GM21786 (cell line): ENCODE data around the gene RNF208.
A peak's percentile ranks its signal among the peaks of the same experiment; 100 is the strongest.
"Not testable (repeated sequence)": the region's sequence is repeated elsewhere in the genome, so short reads cannot be mapped to it uniquely, and the experiment has no call there.

Experiments
- ATAC-seq: cut with Tn5 transposase; IDR thresholded peaks from one replicate; pipeline ENCODE4 v1.9.1; 2021; ENCODE audit not compliant: unreplicated experiment

Gene RNF208

DNA sequence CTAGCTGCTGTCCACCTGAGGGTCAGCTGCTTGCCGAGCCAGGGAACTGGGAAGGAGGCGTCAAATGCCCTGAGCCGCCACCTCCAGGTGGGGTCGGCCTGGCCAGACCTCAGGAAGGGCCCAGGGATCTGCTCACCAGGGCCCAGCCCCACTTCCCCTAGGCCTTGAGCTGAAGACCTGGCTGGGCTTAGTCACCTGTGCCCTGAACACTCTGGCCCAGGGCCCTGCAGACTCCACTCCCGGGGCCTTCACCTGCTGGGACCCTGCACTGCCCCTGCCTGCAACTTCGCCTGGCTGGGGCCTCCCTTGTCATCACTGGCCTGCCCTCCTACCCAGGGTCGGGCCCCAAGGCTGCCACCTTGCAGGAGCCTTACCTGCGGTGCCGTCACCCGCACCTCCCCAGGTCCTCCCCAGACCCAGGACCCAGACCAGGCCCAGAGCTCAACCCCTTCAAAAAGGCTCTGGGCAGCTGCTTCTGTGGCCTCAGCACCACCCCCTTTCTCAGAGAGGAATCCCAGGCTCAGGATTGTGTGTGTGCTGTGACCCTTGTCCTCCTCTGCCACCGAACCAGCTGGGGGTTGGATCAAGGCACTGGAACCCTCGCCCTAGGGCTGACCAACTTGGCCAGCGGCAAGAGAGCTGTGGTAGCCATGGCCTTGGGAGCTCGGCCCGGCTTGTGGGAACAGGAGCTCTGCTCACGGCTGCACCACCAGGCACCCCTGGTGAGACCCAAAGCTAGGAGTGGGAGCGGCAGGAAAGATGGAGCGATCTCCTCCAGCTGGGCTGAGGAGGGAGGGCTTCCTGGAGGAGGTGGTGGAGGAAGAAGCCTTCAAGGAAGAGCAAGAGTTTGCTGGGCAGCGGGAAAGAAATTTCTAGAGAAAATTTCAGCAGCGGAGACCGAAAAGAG, 31.9 kb upstream of the RNF208 start:
- ATAC-seq: no peak

DNA sequence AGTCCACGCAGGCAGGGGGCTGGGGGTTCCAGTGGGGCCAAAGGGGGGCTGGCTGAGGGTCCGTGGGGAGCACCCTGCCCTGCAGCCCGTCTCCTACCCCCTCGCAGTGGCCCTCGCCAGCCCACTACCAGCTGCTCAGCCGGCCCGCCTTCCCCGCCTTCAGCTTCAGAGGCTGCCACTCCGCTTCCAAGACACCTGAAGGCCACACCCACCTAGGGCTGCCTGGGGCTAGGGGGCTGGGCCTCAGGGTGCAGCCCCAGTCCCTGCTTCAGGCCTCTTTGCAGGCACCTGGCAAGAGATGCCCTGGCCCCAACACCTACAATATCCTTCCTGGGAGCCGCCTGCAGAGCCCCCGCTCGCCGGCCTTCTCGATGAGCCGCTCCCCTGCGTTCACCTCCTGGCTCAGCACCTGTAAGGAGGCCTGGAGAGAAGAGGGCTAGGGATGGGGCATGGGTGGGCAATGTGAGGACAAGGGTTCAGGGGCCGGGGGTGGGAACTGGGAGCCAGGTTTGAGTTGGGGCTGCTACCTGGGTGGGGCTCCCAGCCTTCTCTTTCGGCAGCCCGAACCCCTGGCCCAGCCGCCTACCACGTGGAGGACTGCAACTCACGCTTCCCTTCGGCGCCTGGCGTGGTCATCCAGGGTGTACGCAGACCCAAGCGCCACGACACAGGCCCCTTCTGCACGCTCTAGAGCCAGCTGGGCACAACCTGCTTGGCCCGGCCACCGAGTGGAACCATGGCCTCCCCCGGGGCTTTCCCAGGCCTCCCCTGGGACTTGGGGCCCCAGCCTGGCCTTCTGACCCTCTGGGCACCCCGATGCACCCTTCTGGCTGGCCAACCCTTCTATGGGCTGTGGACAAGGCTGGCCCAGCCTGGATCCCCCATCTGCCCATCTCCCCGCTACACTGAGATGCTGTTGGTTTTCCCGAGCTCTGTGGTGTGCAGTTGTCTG, 30.8 kb upstream of the RNF208 start:
- ATAC-seq: no peak

DNA sequence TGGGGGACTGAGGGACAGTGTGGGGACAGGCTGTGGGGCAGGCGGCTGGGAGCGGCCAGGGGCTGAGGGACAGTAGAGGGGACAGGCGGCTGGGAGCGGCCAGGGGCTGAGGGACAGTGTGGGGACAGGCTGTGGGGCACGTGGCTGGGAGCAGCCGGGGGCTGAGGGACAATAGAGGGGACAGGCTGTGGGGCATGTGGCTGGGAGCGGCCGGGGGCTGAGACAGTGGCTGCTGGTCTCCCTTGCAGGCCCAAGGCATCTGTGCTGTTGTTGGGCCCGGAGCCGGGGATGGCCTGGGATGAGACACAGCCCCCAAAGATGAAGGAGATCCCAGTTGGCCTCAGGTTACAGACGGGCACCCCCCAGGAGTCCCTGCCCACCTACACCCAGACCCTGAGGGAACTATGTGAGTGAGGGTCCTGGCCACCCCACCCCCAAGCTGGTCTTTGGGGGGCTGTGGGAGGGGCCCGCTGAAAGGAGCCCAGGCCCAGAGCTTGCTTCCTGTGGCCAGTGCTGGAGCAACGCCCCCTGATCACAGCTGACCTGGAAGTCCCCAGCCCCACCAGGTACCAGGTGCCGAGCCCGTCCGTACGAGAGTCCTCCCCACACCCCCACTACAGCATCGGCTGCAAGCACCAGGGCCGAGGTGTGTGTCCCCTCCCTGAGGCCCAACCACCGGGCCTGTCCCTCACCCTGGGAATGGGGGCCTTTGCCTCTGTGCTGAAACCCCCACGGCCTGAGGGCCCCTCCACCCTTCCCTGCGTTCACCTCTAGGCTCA, 29.6 kb upstream of the RNF208 start:
- ATAC-seq: no peak

DNA sequence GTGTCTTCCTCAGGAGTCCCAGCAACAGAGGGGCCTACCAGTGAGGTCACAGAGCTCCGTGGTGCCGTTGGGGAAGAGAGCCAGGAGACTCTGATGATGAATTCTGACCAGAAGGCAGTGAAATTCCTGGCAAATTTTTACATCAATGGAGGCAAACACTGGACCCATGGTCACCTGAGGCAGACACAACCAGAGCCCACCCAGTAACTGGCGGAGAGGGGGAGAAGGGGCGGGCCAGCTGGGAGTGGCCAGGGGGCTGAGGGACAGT, 29.1 kb upstream of the RNF208 start, which contains the start of gene STPG3:
Gene STPG3, plus strand, starts transcription at position 93 of the 268 bp plus-strand sequence. Its CDS starts 1 bp downstream, at position 94.
- ATAC-seq: no peak

DNA sequence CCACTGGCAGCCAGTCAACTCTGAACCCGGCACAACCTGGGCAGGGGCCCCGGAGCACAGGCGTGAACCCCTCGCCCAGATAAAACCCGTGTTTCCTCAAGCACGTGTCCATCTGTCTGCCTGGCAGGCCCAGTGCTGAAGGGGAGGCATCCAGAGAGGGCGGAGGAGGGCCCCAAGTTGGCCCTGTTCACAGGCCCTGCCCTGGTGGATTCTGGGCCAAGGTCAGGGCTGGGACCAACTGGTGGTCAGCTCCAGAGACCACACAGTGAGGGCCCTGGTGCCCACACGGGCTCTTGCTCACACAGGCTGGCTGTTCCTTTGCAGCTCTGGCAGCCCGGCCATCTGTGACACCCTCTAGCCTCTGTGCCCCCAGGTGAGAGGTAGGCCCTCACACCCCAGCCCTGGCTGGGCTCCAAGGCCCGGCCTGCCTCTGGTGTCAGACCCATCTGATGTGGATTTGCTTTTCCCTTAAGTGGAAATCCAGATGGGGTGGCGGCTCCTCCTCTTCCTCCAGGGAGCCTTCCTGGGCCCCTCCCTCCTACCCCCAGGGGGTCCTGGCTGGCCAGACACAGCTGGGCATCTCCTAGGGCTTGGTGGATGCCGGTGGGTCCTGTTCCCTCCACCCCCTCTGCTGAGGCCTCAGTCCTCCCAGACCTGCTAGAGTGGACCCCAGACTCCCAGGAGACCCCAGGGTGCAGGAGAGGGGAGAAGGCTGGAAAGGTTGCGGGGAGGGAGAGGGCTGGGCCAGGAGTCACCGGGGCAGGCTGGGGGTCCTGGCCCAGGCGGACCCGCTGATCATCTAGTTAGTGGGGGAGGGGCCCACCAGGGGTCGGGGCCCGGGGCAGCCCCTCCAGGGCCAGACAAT, 28.5 kb upstream of the RNF208 start:
- no peak for ATAC-seq

DNA sequence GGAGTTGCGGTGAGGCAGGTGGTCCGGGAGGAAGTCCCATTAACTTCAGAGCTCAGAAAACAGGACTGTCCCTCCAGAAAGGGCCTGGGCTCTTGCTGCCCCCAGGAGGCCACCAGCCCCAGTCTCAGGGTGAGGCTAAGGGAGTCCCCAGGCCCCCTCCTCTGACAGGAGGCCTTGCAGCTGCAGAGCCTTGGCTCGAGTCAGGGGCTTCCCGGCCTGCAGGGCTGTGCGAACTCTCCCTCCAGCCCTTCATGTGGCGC, 25.8 kb upstream of the RNF208 start:
- no peak for ATAC-seq

DNA sequence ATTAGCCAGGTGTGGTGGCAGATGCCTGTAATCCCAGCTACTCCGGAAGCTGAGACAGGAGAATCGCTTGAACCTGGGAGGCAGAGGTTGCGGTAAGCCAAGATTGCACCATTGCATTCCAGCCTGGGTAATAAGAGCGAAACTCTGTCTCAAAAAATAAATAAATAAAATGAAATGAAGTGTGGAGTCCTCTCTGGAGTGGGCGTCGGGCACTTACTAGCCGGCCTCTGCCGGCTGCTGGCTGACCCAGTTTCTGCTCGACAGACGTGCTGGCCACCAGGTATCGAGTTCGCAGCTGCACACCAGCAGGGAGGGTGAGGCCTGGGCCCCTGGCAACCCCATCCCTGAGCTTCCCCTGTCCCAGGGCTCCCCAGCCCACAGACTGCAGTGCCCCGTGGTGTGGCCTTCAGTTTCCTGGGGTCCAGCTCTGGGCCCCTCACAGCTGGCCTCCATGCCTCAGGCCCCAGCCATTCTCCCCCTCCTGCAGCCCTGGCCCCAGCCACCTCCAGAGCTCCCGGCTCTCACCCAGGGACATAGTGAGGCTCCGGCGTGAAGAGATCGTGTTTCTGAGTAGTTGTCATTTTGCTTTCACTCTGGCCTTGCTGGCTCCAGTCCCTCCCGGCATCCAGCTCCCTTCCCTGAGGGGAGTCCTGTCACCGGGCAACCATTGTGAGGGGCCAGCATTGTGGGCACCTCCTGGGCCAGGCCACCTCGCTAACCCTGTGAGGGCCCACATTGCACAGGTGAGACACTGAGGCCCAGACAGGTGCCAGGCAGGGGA, 25.3 kb upstream of the RNF208 start:
- no peak for ATAC-seq

DNA sequence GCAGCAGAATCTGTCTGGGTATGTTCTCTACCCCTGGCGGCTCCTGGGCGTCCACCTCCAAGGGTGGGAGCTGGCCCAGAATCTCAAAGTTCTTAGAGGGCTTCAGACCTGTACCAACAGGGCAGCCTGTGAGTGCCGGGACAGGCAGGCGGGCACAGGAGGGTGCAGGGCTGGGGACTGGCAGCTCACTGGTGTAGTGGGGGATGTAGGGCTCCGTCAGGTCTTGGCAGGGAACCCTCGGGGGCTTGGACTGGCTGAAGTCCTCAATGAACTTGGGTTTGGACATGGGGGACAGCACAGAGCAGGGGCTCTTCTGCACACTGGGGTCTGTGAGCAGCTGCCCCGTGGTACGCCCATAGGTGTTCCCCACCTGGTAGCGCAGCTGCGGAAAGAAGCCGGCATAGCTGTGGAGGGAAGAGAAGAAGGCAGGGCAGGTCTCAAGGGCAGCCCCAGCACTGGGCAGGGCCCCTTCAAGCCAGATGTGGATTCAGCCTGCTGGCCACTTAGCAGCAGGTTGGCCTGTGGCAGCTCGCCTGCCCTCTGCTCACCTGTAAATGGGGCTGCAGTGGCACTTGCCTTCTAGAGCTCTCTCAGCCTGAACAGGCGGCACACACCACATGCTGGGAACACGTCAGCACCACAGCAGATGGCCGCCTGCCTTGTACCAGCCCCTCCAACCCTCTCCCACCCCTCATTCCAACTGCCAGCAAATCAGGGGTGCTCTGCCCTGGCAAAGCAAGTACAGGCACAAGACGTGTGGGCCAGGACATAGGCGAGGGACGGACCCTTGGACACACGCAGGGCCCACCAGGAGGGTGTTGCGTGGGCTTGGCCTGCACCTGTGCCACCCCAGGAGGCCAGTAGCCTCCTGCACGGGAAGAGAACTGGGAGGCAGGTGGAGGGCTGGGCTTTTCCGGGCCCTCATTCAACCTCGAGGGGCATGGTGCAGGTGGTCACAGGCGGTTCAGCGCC, 23.7 kb upstream of the RNF208 start:
- no peak for ATAC-seq

DNA sequence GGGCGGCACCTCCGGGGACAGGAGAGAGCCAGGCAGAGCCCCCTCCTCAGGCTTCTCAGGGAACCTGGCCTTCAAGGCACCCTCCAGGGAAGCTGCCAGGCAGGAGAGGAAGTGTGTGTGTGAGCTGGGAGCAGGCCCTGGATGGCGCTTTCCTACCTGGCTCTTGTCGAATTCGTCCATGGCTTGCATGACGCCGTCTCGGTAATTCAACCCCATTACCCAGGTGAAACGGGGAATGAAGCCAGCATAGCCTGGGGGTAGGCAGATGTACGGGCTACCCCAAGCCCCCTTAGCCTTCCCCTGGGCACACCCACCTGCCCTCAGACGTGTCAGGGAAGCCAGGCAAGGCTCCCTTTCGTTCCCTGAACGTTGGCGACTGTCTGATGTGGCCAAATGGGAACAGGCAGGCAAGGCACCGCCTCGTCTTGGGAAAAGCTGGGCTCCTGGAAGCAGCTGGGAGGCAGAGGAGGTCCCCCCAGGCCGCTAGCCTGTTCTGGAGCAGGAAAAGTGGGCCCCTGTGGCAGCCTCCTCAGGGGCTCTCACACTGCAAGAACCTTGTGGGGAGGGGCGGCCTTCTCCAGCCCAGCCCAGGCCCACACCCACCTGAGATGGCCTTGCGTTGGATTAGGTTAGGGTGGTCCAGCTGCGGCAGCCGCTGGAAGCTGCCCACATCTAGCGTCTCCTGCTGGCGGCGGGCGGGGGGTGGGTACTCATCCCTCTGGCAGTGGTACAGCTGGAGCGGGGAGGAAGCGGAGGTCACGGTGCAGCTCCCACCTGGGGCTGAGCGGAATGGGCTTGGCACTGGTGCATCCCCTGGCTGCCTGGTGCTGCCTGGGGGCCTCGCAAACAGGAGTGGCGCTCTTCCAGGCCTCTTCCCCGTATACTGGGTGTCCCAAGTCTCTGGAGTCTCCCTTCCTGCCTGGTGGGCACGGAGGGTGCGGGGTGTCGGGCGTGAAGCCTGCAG, 22.7 kb upstream of the RNF208 start:
- ATAC-seq: no peak

DNA sequence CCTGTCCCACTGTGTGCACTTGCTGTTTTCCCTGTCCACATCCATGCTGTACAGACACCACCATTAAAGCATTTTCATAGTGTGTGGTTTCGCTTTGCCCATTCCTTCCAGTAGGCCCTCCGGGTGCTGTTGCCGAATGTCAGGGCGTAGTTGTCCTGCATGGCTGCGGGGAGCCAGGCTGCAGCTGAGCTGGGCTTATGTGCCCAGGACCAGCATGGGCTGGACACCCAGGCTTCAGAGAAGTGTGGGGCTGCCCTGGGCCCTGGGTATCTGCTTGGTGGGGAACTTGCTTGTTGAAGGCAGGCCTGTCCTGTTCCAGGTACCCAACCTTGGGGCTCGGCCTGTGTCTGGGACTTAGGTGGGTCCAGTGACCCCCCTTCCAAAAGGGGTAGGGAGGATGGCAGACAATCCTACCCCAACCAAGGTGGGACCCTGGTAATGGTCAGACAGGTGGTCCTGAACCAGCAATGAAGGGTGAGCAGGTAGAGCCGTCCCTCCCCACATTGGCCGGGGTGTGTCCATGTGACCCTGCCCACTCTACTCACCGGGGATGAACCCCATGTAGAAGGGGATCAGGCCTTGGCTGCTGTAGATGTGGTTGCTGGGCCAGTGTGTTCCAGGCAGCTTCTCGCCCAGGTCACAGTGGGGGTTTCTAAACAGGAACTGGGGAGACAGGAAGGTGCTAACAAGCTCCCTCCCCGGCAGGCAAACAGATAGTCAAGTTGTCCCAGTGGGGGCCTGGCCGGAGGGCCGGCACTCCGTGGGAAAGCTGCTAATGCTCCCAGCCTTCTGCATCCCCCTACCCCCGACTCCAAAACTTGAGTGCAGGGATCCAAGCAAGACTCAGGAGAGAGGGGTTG, 21.8 kb upstream of the RNF208 start:
- ATAC-seq: no peak

DNA sequence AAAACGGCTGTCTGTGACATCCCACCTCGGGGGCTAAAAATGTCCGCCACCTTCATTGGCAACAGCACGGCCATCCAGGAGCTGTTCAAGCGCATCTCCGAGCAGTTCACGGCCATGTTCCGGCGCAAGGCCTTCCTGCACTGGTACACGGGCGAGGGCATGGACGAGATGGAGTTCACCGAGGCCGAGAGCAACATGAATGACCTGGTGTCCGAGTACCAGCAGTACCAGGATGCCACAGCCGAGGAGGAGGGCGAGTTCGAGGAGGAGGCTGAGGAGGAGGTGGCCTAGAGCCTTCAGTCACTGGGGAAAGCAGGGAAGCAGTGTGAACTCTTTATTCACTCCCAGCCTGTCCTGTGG, 21.2 kb upstream of the RNF208 start:
- not testable (repeated sequence) for ATAC-seq

DNA sequence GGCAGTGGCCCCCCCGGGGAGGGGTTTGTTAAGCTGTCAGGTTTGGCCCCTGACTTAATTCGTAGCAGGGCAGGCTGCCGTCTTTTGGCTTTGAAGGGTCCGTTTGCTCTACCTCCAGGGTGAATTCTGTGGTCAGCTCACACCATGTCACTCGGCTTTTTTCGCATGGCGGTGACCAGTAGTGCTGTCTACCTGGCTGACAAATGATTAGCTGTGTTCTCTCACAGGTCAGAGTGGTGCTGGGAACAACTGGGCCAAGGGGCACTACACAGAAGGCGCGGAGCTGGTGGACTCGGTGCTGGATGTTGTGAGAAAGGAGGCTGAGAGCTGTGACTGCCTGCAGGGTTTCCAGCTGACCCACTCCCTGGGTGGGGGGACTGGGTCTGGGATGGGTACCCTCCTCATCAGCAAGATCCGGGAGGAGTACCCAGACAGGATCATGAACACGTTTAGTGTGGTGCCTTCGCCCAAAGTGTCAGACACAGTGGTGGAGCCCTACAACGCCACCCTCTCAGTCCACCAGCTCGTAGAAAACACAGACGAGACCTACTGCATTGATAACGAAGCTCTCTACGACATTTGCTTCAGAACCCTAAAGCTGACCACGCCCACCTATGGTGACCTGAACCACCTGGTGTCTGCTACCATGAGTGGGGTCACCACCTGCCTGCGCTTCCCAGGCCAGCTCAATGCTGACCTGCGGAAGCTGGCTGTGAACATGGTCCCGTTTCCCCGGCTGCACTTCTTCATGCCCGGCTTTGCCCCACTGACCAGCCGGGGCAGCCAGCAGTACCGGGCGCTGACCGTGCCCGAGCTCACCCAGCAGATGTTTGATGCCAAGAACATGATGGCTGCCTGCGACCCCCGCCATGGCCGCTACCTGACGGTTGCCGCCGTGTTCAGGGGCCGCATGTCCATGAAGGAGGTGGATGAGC, 20.5 kb upstream of the RNF208 start:
- ATAC-seq: no peak

DNA sequence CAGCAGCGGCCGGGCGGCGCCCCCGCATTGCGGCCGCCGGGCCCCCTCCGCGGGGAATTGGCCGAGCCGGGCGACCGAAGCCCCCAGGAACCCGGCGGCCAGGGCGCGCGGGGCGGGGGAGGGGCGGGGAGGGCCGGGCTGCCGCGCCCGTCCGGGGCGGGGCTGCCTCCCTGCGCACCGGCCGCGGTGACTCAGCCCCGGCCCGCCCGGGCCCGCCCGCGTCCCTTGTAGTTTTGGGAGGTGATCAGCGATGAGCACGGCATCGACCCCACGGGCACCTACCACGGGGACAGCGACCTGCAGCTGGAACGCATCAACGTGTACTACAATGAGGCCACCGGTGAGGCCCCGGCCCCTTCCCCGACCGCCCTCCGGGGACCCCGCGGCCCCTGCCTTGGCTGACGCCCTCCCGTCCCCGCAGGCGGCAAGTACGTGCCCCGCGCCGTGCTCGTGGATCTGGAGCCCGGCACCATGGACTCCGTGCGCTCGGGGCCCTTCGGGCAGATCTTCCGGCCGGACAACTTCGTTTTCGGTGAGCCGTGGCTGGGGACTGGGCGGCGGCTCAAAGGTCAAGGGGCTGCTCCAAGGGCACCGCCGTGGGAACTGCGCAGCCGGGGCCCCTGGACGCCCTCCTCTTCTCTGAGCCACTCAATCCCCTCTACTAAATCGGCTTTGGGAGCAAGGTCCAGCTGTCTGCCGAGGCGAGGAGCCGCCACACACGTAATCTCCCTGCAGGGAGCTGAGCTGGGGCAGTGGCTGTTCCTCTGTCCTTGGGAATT, 19.6 kb upstream of the RNF208 start:
- ATAC-seq: peak; percentile 2

DNA sequence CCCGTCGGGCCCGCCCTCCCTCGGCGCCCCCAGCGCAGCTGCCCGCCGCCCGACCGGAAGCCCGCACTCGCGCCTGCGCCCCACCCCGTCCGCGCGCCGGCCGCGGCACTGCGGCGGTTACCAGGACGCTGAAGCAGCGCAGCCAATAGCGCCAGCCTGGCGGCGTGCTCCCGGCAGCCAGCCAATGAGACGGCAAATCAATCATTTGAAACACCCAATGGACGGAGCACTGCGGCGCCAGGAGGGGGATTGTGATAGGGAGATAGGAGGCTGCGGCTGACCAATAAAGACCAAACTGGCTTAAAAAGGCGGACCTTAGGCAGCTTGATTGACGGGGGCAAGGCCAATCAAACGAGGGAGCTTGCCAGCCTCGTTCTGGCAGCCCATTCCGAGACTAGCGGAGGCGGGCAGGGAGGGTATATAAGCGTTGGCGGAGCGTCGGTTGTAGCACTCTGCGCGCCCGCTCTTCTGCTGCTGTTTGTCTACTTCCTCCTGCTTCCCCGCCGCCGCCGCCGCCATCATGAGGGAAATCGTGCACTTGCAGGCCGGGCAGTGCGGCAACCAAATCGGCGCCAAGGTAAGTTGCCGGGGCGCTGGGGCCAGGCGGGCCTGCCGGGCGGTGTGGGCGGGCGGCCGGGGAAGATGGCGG, 18.9 kb upstream of the RNF208 start, which contains the start of gene TUBB4B:
Gene TUBB4B, plus strand, starts transcription at position 447 of the 649 bp plus-strand sequence. Its CDS starts 74 bp downstream, at position 521.
- ATAC-seq: peak; percentile 81
